ENCODE data around the gene CEBPZ.

Gene CEBPZ

DNA sequence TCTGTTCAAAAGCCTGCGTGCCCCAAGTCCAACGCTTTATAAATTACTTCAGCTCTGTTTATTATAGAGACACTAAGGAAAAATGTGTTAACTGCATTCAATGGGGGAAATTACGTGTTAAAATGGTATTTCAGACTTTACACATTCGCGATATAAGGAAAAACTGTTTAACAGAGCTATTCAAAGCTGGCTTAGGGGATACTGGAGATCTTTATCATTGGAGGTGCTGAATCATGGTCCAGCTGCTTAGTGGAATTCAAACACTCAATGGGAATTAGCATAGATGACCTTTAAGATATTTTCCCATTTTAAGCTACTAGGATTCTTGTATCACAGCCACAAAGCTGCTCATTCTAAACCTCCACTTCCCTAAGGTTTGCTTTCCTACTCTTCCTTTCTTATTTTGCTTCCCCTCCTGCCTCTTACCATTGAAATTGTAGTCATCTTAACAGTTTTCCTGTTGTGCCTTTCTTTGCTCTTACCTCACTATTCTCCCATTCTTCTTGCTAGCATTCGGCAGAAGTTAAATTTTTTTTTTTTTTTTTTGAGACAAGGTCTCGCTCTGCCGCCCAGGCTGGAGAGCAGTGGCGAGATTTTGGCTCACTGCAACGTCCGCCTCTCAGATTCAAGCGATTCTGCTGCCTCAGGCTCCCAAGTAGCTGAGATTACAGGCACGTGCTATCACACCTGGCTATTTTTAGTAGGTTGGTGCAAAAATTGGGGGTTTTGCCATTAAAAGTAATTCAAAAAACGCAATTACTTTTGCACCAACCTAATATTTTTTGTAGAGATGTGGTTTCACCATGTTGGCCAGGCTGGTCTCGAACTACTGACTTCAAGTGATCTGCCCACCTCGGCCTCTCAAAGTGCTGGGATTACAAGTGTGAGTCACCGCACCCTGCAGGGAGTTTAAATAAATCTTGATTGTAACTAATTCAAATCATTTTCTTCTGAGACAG, 49.4 kb downstream of the CEBPZ start:
- no peak for DNase-seq

DNA sequence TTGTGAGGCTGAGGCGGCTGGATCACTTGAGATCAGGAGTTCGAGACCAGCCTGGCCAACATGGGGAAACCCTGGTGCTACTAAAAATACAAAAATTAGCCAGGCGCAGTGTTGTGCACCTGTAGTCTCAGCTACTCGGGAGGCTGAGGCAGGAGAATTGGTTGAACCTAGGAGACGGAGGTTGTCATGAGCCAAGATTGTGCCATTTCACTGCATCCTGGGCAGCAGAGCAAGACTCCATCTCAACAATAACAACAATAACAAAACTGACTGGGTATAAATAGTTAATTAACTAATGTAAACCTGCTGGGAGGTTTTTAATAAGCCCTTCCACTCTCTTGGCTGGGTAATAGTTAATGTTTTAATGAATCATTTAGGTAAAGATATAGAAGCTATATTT, 50.8 kb downstream of the CEBPZ start:
- DNase-seq, result no peak

DNA sequence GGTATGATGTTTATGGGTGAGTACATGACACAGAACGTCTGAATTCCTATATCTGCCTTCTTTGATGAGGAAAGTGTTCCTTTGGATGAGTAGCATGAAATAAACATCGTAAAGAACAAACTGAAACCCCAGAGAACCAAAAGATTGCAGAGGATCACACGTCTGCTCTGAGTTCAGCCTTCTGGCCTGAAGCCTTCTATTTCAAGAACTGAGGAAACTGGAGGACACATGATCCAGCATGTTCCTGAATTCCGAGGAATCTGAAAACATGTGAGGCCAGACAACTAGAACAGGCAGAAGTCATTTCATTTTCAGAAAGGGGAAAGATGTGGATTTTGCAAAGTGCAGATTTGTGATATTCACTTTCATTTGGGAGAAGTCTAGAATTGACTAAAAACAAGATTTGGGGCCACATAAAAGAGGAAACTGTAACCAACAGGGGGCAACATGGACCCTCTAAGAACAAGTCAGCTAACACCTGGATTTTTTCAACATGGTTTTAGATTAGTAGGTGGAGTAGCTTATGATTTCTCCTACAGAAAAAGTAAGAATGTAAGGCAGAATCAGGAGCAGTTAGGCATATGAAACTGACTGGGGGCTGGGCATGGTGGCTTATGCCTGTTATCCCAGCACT, 51.3 kb downstream of the CEBPZ start:
- no peak for DNase-seq

DNA sequence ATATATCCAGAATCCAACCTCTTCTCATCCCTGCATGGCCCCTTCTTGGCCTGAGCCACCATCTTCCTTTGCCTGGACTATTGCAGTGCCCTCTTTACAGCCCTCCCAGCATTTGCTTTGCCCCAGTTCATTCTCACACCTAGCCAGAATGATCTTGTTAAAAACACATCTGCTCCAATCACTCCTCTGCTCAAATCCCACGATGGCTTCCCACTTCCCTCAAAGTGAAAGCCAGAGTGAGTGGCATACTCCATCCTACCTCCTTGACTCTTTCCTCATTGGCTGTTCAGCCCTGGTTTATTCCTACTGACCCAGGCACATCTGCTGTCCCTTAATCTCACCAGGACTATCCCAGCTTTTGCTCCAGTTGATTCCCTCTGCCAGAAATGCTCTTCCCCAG, 57.7 kb downstream of the CEBPZ start:
- DNase-seq, result no peak

DNA sequence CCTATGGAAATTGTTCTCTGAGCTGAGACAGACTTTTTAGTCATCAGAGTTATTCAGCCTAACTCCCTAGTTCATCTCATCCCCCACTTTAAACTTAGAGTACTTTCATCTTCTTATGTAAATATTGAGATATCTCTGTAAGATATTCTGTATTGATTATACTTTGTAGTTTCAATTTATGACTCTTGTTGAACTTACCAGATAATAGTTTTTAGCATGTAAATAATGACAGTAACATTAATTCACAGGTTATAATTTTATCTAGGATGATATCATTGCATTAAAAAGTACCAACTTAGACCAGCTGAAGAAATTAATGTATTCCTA, 59.8 kb downstream of the CEBPZ start:
- no peak for DNase-seq

DNA sequence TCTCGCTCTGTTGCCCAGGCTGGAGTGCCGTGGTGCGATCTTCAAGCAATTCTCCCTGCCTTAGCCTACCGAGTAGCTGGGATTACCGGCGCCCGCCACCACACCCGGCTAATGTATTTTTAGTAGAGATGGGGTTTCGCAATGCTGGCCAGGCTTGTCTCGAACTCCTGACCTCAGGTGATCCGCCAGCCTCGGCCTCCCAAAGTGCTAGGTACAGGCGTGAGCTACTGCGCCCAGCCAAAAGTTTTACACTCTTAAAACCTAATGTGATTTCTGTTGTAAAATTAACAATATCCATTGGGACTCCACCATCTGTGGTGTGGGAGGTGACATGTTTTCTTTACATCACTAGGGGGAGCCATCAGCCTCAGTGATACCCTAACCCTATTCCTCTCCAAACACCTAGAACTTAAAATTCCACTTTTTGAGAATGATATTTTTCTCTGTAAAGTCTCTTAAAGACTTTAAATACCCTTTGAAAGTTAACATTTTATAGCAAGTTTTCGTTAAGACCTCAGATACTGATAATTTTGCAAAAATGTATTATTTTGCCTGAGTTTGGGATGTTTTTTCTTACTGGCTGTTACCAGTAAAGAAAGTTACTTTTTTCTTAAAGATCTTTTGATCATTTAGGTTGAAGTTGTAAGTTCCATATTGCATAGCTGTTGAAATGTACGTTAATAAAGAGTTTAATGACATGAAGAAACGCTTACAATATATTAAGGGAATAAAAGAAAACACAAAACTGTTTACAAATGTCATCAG, 63.0 kb downstream of the CEBPZ start:
- no peak for DNase-seq

DNA sequence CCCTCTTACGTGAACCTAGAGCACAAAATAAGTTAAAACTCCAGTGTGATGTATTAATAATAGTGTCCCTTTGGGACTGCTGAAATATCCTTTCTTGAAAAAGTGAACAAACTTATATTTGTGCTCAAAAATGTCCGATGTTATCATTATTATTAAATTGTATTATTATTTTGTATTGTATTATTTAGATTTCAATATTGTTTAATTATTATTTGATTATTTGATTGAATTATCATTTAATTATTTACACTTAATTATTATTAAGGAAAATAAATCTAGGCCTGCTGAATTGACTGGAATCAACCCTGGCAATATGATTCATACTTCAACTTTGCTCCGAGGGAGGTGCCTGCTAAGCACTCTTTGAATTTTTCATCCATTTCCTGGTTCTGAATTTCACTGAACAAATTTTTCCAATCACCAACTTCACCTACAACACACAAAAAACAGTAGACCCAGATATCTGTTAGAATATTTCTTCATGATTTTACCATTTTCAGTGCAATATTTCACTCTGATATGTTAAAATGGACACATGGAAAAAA, 63.7 kb downstream of the CEBPZ start:
- DNase-seq, result no peak

DNA sequence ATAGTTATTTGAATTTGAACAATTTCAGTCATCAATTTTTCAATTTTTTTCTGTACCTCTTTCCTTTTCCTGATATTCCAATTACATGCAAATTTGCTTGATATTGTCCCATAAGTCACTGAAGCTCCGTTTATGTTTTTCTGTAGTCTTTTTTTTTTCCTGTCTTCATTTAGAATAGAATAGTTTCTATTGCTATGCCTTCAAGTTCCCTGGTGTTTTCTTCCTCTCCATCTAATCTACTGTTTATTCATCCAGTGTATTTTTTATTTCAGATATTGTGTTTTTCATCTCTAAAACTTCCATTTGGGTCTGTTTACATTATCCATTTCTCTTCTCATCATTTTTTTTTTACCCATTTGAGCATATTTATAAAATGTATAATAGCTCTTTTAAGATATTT, 66.6 kb downstream of the CEBPZ start:
- DNase-seq, result no peak

DNA sequence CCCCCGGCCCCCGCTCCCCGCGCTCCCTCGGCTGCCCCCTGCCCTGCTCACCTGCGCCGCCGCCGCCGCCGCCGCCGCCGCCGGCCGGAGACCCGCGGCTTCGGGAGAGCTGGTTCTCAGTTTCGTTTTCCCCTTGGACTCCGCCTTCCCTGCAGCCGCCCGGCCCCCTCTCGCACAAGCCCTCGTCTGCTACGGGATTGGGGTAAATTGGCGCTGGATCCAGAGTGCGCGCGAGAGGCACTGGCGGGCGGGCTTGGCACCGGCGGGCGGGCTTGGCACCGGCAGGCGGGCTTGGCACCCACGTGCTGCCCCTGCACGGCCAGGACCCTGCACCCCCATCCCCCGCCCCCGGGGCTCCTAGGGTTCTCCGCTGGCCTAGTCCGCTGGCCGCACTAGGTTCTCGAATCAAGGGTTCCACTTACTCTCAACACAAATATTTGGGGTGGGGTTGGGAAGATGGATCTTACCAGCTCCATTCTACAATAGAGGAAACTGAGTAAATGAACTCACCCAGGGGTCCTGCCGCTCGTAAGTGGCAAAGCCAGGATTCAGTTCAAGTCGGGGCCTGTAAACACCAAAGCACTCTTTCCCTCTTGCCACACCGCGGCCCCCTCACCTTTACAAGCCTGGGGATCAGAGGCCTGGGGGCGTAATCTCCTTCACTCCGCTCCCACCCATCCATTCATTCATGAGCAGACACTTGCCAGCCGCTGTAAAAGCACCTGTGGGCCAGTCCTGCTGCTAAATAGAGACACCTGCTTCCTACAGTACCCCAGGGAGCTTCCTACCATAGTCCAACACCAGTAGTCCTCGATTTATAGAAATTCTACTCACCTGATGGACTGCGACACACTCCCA, 74.3 kb downstream of the CEBPZ start, which contains the start of gene EIF2AK2:
EIF2AK2 (minus strand) TSS at position 124 of the 858 bp plus-strand sequence. CDS start 9,174 bp downstream, outside the sequence.
- peak in 55 of 56 donors; percentile 10 to 82 (median 56) for DNase-seq

DNA sequence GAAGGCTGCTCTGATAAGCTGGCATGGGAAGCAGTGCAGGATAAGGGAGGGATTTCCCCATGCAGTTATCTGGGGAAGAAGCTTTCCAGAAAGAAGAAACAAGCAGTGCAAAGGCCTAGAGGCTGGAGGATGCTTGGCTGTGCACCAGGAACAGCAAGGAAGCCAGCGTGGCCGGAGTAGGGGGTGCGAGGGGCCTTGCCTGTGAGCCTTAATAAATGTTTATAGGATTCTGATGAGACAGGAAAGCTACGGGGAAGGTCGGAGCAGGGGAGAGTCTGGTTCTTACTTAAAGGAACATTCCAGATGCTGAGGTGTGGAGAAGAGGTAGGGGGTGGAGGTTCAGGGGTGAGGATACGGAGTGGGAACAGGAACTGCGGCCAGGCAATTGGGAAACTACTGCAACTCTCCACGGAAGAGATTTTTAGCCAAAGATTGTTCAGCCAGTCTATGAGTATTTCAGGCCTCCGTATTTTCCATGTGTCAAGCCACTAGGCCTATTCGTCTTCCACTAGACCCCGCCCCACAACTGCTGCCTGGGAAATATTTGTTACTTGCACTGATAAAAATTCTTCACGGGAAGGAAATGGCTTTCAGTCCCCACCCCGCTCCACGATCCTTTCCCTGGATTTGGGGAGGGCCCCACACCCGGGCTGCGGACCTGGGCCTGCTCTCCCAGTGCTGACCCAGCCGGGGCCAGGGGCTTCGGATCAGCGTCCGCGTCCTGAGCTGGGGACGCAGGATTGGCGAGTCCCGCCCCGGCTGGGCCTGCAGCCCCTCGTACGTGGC, 75.1 kb downstream of the CEBPZ start:
- DNase-seq, result peak in 36 of 56 donors; percentile 4 to 71 (median 40)

DNA sequence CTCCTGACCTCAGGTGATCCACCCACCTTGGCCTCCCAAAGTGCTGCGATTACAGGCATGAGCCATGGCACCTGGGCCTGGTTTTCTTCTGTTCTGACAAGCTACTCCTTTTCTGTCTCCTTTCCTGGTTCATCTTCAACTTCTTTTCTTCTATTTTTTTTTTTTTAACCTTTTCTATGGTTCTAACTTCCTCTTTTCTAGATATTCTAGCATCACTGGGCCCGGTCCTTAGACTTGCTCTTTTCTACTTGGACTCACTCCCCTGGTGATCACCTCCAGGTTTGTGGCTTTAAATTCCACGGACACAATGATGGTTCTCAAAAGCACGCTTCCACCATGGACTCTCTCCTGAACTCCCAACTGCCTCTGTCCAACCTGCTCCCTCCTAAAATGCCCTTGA, 76.6 kb downstream of the CEBPZ start:
- no peak for DNase-seq

DNA sequence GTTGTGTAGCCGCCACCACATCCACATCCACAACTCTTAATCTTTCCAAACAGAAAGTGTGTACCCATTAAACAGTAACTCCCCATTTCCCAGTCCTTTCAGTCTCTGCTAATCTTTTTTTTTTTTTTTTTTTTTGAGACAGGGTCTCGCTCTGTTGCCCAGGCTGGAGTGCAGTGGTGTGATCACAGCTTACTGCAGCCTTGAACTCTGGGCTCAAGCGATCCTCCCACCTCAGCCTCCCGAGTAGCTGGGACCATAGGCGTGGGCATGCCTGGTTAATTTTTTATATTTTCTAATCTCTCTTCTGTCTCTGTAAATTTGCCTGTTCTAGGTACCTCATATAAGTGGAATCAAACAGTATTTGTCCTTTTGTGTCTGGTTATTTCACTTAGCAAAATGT, 78.2 kb downstream of the CEBPZ start:
- DNase-seq, result no peak

Data from amygdala (tissue), 56 donors.